GM13976 (cell line): ENCODE data around the gene ARL13B.
"Not testable (repeated sequence)": the region's sequence is repeated elsewhere in the genome, so short reads cannot be mapped to it uniquely, and the experiment has no call there.

ENCODE experiments used
- DNase-seq: peaks from one replicate; pipeline ENCODE4 v3.0.0; 2012; ENCODE audit warnings: low spot score
- in situ Hi-C: fragments of 300-500 bp; cut with MboI; formaldehyde crosslinking; loops from one replicate; pipeline ENCODE4 v1.12.0; 2022; ENCODE audit warnings: low sequenced_read_pairs, mixed read lengths, inconsistent platforms; ENCODE audit not compliant: unreplicated experiment
- TF ChIP-seq, protein P1 (sequence below): IDR thresholded peaks from 2 replicates; pipeline ENCODE4 v1.5.1; 2012; ENCODE audit warnings: borderline replicate concordance, mild to moderate bottlenecking; ENCODE audit not compliant: insufficient read depth; ENCODE audit errors: extremely low read depth, missing control alignments, control extremely low read depth

Gene ARL13B

DNA sequence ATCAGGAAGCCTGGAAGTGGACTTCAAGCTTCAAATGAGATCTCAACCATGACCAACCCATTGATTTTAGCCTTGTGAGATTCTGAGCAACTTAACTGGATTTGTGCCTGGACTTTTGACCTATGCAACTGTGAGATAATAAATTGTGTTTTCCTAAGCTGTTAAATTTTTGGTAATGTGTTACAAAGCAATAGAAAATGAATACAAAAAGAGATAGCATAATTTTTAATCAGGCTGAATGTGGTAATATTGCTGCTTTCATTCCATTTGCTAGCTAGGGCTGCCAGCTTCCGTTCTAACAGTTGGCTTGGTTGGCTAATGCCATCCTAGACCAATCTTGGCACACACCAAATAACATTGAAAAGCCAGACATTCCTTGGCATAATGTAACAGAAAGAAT is 18.5 kb upstream of the ARL13B start:
- DNase-seq: no peak
- in situ Hi-C loops: no loop called here
- TF ChIP-seq, protein P1, sequence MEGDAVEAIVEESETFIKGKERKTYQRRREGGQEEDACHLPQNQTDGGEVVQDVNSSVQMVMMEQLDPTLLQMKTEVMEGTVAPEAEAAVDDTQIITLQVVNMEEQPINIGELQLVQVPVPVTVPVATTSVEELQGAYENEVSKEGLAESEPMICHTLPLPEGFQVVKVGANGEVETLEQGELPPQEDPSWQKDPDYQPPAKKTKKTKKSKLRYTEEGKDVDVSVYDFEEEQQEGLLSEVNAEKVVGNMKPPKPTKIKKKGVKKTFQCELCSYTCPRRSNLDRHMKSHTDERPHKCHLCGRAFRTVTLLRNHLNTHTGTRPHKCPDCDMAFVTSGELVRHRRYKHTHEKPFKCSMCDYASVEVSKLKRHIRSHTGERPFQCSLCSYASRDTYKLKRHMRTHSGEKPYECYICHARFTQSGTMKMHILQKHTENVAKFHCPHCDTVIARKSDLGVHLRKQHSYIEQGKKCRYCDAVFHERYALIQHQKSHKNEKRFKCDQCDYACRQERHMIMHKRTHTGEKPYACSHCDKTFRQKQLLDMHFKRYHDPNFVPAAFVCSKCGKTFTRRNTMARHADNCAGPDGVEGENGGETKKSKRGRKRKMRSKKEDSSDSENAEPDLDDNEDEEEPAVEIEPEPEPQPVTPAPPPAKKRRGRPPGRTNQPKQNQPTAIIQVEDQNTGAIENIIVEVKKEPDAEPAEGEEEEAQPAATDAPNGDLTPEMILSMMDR: no peak

DNA sequence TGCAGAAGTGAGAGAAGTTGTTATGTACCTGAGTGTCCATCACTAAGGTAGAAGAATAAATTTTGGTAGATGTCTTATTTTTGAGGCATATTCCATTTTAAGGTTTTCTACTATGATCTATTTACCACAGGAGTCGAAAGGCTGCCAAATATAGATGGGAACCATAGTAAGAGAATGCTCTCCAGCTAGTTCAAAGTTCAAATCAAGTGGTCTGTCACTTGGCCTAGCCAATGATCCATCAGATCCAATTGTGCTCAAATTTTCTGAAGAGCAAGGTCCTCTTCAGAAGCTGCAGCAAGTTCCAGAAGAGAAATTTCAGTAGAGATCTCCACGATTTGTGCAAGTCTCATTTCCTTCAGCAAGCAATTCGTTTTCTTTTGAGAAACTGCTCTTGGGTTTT is 17.2 kb upstream of the ARL13B start:
- TF ChIP-seq, protein P1: no peak
- in situ Hi-C loops: no loop called here
- DNase-seq: no peak

DNA sequence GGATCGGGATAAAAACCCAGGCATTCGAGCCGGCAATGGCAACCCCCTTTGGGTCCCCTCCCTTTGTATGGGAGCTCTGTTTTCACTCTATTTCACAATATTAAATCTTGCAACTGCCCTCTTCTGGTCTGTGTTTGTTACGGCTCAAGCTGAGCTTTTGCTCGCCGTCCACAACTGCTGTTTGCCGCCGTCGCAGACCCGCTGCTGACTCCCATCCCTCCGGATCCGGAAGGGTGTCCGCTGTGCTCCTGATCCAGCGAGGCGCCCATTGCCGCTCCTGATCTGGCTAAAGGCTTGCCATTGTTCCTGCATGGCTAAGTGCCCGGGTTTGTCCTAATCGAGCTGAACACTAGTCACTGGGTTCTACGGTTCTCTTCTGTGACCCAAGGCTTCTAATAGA is 14.8 kb upstream of the ARL13B start:
- in situ Hi-C loops, DNase-seq: not testable (repeated sequence)

DNA sequence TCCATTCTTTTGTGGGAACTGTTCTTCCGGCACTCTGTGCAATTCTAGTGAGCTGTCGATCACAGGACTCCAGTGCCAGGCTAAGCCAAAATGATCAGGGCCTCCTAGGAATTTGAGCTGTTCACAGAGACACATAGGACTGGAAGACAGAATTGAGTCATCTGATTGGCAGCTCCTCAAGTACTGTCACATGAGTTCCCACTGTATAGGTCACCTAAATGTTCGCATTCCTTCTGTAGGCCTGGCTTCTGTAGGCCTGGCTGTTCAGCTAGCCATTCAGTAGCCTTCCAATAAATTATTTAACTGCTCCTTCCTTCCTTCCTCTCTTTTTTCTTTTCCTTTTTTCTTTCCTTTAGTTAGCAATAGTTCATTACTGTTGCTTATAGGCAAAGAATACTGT is 10.5 kb upstream of the ARL13B start:
- TF ChIP-seq, protein P1: no peak
- in situ Hi-C loops: no loop called here
- no peak for DNase-seq

DNA sequence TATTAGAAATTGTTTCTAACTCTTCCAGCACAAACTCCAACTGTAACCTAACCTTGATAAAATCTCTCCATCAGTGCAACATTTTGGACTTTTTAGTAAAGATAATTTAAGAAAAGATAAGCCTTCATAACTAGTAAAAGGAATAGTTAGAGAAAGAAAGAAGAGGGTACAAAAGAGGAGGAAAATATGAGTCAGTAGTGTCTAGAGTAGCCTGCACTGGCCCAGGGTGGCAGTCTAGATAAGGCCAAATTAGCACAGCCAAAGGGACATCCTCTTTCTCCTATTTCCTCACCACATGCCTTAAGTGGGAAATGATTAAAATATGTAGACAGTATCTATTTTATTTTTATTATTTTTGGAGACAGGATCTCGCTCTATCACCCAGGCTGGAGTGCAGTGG is 10.0 kb upstream of the ARL13B start:
- TF ChIP-seq, protein P1: no peak
- DNase-seq: no peak
- in situ Hi-C loops: no loop called here

DNA sequence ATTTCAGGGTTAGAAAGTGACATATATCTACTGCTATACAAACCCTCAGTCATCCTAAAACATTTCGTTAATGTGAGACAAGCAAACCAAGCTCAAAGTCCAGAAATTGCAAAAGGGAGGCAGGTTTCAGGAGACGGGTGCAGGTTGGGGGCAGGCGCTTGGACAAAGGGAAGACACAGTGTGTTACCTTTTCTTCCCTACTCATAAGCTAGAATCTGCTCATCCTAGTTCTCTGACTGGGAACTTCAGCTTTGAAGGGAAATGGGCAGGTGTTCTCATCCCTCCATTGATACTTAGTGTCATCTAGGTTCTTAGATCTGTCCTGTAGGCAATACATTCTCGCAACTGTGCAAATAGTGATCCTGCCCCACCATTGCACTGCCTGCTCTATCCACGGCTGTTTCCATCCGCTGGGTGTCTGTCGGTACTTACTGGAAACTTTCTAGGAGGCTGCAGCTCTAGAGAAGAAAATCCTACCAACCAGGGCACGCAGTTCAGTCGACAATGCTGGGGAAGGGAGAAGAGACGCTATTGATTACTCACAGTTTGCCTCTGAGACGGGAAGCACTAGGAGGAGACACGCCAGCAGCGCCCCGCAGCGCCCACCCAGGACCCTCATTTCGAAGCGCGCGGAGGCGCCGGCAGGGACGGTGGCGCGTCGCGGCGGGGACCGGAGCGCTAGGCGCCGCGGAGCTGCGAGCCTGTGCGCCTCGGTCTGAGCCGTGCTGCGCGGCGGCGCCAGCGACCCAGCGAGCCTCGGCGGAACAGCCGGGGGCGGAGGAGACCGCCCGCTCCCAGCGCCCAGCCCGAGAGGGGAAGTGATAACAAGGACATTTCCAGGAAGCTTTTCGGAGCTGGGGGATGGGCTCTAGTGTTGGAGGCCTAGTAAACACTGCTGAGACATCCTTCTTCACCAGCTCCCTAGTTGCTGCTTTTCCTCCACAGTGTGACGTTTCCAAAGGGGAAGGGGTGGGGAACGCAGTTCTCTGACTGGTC is 6.5 kb upstream of the ARL13B start, which contains the start of gene PROS1:
Gene PROS1, minus strand, starts transcription at position 766 of the 996 bp plus-strand sequence. Its CDS starts 147 bp downstream, at position 619.
- peak; percentile 69 for DNase-seq
- in situ Hi-C loops: no loop called here
- TF ChIP-seq, protein P1: no peak

DNA sequence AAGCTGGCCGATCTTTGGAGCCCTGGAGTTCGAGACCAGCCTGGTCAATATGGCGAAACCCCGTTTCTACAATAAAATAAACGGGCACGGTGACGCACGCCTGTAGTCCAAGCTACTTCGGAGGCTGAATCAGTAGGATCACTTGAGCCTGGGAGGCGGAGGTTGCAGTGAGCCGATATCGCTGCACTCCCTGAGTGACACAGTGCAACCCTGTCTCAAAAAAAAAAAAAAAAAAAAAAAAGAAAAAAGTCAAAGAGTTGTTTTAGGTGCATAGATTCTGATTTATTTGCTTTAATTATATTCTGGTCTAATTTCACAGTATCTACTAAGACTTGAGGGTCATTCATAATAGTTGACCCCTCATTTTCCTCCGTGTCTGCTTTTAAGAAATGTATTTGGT is 1.7 kb downstream of the ARL13B start:
- in situ Hi-C loops: no loop called here
- TF ChIP-seq, protein P1: no peak
- DNase-seq: no peak
